ENCODE data around the gene ACOT7.

DNA sequence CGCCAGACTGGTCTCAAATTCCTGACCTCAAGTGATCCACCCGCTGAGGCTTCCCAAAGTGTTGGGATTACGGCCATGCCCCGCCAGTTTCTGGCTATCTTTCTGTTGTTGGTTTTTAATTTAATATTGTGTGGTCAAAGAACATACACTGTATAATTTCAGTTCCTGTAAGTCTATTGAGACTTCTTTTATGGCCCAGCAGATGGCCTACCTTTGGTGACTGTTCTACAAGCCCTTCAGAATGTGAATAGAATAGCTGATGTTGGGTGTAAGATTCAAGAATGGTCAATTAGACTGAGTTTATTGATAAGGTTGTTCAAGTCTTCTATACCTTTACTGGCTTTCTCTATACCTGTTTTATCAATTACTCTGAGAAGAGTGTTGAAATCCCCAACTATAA, 15.5 kb upstream of the ACOT7 start:
- TF ChIP-seq CTCF (IDR thresholded peaks at IDR 0.05; ENCODE audit: low read depth, low read length, poor library complexity, severe bottlenecking) (no peak), EZH2phosphoT487 (IDR thresholded peaks at IDR 0.05; ENCODE audit: borderline replicate concordance, low read length) (no peak)
